HepG2 (cell line): ENCODE results near the gene TRAF4. TPM values are rescaled to one million over a fixed set of nuclear protein-coding genes. Genes with fewer than 3 reads are reported as not detected.

ENCODE experiments used
- AGO1 ChIP-seq: fragments of 200-400 bp; formaldehyde crosslinking; IDR thresholded peaks from 2 replicates; pipeline ENCODE4 v1.6.1; 2017; ENCODE audit warnings: mild to moderate bottlenecking, low read depth, low read length, moderate library complexity; ENCODE audit not compliant: poor library complexity, severe bottlenecking
- ARNT2 ChIP-seq: sonication (generic); formaldehyde crosslinking; IDR thresholded peaks from 2 replicates; pipeline ENCODE4 v1.8.0; 2022; ENCODE audit warnings: mild to moderate bottlenecking, low read depth, missing genetic modification reagents, moderate library complexity
- ATM ChIP-seq: fragments of 450-650 bp; IDR thresholded peaks from 2 replicates; pipeline ENCODE4 v1.7.1; 2017; ENCODE audit warnings: mild to moderate bottlenecking, borderline replicate concordance
- CC2D1A ChIP-seq: sonication (generic); formaldehyde crosslinking; IDR thresholded peaks from 2 replicates; pipeline ENCODE4 v1.8.1; 2023; ENCODE audit warnings: mild to moderate bottlenecking, missing genetic modification reagents
- DNMT1 ChIP-seq: sonication (generic); formaldehyde crosslinking; IDR thresholded peaks from 2 replicates; pipeline ENCODE4 v1.5.1; 2020; ENCODE audit warnings: mild to moderate bottlenecking, missing genetic modification reagents
- KLF16 ChIP-seq, 2 experiments: sonication (generic) in 1 of 2; formaldehyde crosslinking in 1 of 2; IDR thresholded peaks; 2 replicates each; pipeline versions ENCODE4 v1.6.1 to v1.8.0; 2016 to 2023; ENCODE audit warnings: missing genetic modification reagents in 2 of 2, missing compliant biosample characterization in 1 of 2
- MTA1 ChIP-seq: sonication (generic); formaldehyde crosslinking; IDR thresholded peaks from 2 replicates; pipeline ENCODE4 v1.4.0; 2020; ENCODE audit warnings: missing genetic modification reagents, mild to moderate bottlenecking, borderline replicate concordance
- RORA ChIP-seq: sonication (generic); formaldehyde crosslinking; IDR thresholded peaks from 2 replicates; pipeline ENCODE4 v1.5.0; 2020; ENCODE audit warnings: mild to moderate bottlenecking, missing genetic modification reagents, moderate library complexity
- TOE1 ChIP-seq: sonication (generic); formaldehyde crosslinking; IDR thresholded peaks from 2 replicates; pipeline ENCODE4 v1.4.0; 2020; ENCODE audit warnings: mild to moderate bottlenecking, missing genetic modification reagents
- ZNF207 ChIP-seq: fragments of 450-650 bp; IDR thresholded peaks from 2 replicates; pipeline ENCODE4 v1.6.1; 2016; ENCODE audit warnings: antibody characterized with exemption, borderline replicate concordance
- ZNF296 ChIP-seq: sonication (generic); formaldehyde crosslinking; conservative IDR thresholded peaks from 2 replicates; pipeline ENCODE4 v1.5.0; 2020; ENCODE audit warnings: mild to moderate bottlenecking, missing genetic modification reagents
- ZNF569 ChIP-seq: sonication (generic); formaldehyde crosslinking; IDR thresholded peaks from 2 replicates; pipeline ENCODE4 v1.5.0; 2020; ENCODE audit warnings: mild to moderate bottlenecking, missing genetic modification reagents, moderate library complexity, borderline replicate concordance
- ZUFSP ChIP-seq: sonication (generic); formaldehyde crosslinking; IDR thresholded peaks from 2 replicates; pipeline ENCODE4 v1.9.0; 2021; ENCODE audit warnings: missing genetic modification reagents, mild to moderate bottlenecking, borderline replicate concordance
- polyA plus RNA-seq, 8 experiments: library from polyadenylated mRNA; depleted of rRNA in 3 of 8; stranded (reverse) in 7 of 8; unstranded in 1 of 8; fragments of >200 nt; fragmentation: Illumina TruSeq in 4 of 8; extraction: Trizol in 4 of 8; gene quantifications; 2 replicates each; pipeline versions ENCODE4 v1.2.1 to v1.2.3, GENCODE V29; 2011 to 2016; ENCODE audit warnings: low read depth in 4 of 8, missing spikeins in 1 of 8, mixed read lengths in 1 of 8; ENCODE audit not compliant: insufficient read depth in 1 of 8
- total RNA-seq, 5 experiments: library from RNA; depleted of rRNA; stranded (reverse); fragments of >200 nt; fragmentation: Illumina TruSeq; extraction: Trizol; gene quantifications; 2 replicates each; pipeline ENCODE4 v1.2.3, GENCODE V29; 2016; ENCODE audit warnings: low read depth in 1 of 5
- TF ChIP-seq, protein P1 (sequence below), 2 experiments: IDR thresholded peaks; 2 replicates each; pipeline ENCODE4 v1.6.1; 2011 to 2012; ENCODE audit warnings: low read length in 2 of 2, borderline replicate concordance in 1 of 2, low read depth in 1 of 2, mild to moderate bottlenecking in 1 of 2, moderate library complexity in 1 of 2
- TF ChIP-seq, protein P2 (sequence below): sonication (generic); formaldehyde crosslinking; IDR thresholded peaks from 2 replicates; pipeline ENCODE4 v1.5.0; 2020; ENCODE audit warnings: mild to moderate bottlenecking, missing genetic modification reagents
- TF ChIP-seq, protein P3 (sequence below): sonication (generic); formaldehyde crosslinking; IDR thresholded peaks from 2 replicates; pipeline ENCODE4 v1.4.0; 2020; ENCODE audit warnings: missing genetic modification reagents

The TRAF4 gene
- total and polyA plus RNA-seq, 2 of the 13 experiments (the other 11 are each of a cell fraction or from before 2014, with no cell fraction given) = 86.0 to 89.9 TPM

GRCh38 chr17:28710861-28711722 lies 32.7 kb upstream of the TRAF4 start (continued):
- TF ChIP-seq AGO1 = no peak
- no peak for TF ChIP-seq RORA (CRISPR knock-in tag)
- TF ChIP-seq ZNF296 (CRISPR knock-in tag) = no peak
- no peak for TF ChIP-seq ZNF569 (CRISPR knock-in tag)
- TF ChIP-seq MTA1 (CRISPR knock-in tag) = peak; percentile 64; the same call in 1 of the 2 replicates
- TF ChIP-seq ZUFSP (CRISPR knock-in tag) = no peak
- TF ChIP-seq, protein P1, sequence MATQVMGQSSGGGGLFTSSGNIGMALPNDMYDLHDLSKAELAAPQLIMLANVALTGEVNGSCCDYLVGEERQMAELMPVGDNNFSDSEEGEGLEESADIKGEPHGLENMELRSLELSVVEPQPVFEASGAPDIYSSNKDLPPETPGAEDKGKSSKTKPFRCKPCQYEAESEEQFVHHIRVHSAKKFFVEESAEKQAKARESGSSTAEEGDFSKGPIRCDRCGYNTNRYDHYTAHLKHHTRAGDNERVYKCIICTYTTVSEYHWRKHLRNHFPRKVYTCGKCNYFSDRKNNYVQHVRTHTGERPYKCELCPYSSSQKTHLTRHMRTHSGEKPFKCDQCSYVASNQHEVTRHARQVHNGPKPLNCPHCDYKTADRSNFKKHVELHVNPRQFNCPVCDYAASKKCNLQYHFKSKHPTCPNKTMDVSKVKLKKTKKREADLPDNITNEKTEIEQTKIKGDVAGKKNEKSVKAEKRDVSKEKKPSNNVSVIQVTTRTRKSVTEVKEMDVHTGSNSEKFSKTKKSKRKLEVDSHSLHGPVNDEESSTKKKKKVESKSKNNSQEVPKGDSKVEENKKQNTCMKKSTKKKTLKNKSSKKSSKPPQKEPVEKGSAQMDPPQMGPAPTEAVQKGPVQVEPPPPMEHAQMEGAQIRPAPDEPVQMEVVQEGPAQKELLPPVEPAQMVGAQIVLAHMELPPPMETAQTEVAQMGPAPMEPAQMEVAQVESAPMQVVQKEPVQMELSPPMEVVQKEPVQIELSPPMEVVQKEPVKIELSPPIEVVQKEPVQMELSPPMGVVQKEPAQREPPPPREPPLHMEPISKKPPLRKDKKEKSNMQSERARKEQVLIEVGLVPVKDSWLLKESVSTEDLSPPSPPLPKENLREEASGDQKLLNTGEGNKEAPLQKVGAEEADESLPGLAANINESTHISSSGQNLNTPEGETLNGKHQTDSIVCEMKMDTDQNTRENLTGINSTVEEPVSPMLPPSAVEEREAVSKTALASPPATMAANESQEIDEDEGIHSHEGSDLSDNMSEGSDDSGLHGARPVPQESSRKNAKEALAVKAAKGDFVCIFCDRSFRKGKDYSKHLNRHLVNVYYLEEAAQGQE (IDR thresholded peaks at IDR 0.05; ENCODE audit: borderline replicate concordance in 1 of 2, low read depth in 1 of 2, low read length in 2 of 2) = peak in 1 of 2 experiments; percentile 72; a peak in 1 of 4 replicates
- TF ChIP-seq, protein P2, sequence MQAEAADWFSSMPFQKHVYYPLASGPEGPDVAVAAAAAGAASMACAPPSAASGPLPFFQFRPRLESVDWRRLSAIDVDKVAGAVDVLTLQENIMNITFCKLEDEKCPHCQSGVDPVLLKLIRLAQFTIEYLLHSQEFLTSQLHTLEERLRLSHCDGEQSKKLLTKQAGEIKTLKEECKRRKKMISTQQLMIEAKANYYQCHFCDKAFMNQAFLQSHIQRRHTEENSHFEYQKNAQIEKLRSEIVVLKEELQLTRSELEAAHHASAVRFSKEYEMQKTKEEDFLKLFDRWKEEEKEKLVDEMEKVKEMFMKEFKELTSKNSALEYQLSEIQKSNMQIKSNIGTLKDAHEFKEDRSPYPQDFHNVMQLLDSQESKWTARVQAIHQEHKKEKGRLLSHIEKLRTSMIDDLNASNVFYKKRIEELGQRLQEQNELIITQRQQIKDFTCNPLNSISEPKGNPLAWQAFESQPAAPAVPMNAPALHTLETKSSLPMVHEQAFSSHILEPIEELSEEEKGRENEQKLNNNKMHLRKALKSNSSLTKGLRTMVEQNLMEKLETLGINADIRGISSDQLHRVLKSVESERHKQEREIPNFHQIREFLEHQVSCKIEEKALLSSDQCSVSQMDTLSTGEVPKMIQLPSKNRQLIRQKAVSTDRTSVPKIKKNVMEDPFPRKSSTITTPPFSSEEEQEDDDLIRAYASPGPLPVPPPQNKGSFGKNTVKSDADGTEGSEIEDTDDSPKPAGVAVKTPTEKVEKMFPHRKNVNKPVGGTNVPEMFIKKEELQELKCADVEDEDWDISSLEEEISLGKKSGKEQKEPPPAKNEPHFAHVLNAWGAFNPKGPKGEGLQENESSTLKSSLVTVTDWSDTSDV = no peak
- TF ChIP-seq ARNT2 (CRISPR knock-in tag) = 0 out of 2 replicates have a peak, but pooled peaks have one; percentile 46
- TF ChIP-seq TOE1 (CRISPR knock-in tag) = 0 out of 2 replicates have a peak, but pooled peaks have one; percentile 64
- TF ChIP-seq, protein P3, sequence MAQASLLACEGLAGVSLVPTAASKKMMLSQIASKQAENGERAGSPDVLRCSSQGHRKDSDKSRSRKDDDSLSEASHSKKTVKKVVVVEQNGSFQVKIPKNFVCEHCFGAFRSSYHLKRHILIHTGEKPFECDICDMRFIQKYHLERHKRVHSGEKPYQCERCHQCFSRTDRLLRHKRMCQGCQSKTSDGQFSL = peak; percentile 13; the same call in 1 of the 2 replicates
- TF ChIP-seq ATM = no peak
- TF ChIP-seq ZNF207 = no peak
- no peak for TF ChIP-seq CC2D1A
- TF ChIP-seq KLF16 (CRISPR knock-in tag; IDR thresholded peaks at IDR 0.05) = no peak
- 0 out of 2 replicates have a peak, but pooled peaks have one; percentile 34 for TF ChIP-seq DNMT1 (CRISPR knock-in tag)
